Measurements from ENCODE around the gene AKAP6. TPM values are rescaled to one million over a fixed set of nuclear protein-coding genes. Genes with fewer than 3 reads are reported as not detected.

The AKAP6 gene
- total and polyA plus RNA-seq, 4 donors: 0.42 to 3.2 (median 1.7) TPM

GRCh38 chr14:32509632-32510187 lies 180.6 kb downstream of the AKAP6 start (continued):
- TF ChIP-seq, protein P1, sequence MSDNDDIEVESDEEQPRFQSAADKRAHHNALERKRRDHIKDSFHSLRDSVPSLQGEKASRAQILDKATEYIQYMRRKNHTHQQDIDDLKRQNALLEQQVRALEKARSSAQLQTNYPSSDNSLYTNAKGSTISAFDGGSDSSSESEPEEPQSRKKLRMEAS (IDR thresholded peaks at IDR 0.05): no peak

GRCh38 chr14:32510815-32511214 lies 181.7 kb downstream of the AKAP6 start:
- no peak overlapping the region for H3K27ac ChIP-seq (ENCODE audit: low read depth in 1 of 2, low read length in 2 of 2)
- no peaks in the 10 kb centered on the region for H3K27me3 ChIP-seq (ENCODE audit: control insufficient read depth in 4 of 4, insufficient read depth in 4 of 4, low read length in 3 of 4)
- no peak for DNase-seq (ENCODE audit: low spot score)
- no peak for TF ChIP-seq ZBTB33 (IDR thresholded peaks at IDR 0.05)
- no peak for TF ChIP-seq YY1 (IDR thresholded peaks at IDR 0.05)
- TF ChIP-seq JUND (IDR thresholded peaks at IDR 0.05): no peak
- TF ChIP-seq HNF4G (IDR thresholded peaks at IDR 0.05): no peak
- TF ChIP-seq HNF4A (conservative IDR thresholded peaks at IDR 0.05): no peak
- no peak for TF ChIP-seq RAD21 (IDR thresholded peaks at IDR 0.05)
- no peak for TF ChIP-seq FOXA1 (IDR thresholded peaks at IDR 0.05)
- TF ChIP-seq SP1 (IDR thresholded peaks at IDR 0.05): no peak
- TF ChIP-seq EGR1 (IDR thresholded peaks at IDR 0.05; ENCODE audit: low read depth in 2 of 2): no peak
- TF ChIP-seq FOXA2 (IDR thresholded peaks at IDR 0.05): no peak
- TF ChIP-seq, protein P2, sequence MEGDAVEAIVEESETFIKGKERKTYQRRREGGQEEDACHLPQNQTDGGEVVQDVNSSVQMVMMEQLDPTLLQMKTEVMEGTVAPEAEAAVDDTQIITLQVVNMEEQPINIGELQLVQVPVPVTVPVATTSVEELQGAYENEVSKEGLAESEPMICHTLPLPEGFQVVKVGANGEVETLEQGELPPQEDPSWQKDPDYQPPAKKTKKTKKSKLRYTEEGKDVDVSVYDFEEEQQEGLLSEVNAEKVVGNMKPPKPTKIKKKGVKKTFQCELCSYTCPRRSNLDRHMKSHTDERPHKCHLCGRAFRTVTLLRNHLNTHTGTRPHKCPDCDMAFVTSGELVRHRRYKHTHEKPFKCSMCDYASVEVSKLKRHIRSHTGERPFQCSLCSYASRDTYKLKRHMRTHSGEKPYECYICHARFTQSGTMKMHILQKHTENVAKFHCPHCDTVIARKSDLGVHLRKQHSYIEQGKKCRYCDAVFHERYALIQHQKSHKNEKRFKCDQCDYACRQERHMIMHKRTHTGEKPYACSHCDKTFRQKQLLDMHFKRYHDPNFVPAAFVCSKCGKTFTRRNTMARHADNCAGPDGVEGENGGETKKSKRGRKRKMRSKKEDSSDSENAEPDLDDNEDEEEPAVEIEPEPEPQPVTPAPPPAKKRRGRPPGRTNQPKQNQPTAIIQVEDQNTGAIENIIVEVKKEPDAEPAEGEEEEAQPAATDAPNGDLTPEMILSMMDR (IDR thresholded peaks at IDR 0.05; ENCODE audit: low read depth, low read length, missing input control): no peak
- no peak for TF ChIP-seq GABPA (IDR thresholded peaks at IDR 0.05 in 1 of 2, conservative IDR thresholded peaks at IDR 0.05 in 1 of 2)
- TF ChIP-seq NR2F2 (IDR thresholded peaks at IDR 0.05): no peak
- TF ChIP-seq, protein P3, sequence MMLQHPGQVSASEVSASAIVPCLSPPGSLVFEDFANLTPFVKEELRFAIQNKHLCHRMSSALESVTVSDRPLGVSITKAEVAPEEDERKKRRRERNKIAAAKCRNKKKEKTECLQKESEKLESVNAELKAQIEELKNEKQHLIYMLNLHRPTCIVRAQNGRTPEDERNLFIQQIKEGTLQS (IDR thresholded peaks at IDR 0.05): no peak
- no peak for TF ChIP-seq RXRA (IDR thresholded peaks at IDR 0.05)
- TF ChIP-seq, protein P1 (IDR thresholded peaks at IDR 0.05): no peak
- TF ChIP-seq, protein P4, sequence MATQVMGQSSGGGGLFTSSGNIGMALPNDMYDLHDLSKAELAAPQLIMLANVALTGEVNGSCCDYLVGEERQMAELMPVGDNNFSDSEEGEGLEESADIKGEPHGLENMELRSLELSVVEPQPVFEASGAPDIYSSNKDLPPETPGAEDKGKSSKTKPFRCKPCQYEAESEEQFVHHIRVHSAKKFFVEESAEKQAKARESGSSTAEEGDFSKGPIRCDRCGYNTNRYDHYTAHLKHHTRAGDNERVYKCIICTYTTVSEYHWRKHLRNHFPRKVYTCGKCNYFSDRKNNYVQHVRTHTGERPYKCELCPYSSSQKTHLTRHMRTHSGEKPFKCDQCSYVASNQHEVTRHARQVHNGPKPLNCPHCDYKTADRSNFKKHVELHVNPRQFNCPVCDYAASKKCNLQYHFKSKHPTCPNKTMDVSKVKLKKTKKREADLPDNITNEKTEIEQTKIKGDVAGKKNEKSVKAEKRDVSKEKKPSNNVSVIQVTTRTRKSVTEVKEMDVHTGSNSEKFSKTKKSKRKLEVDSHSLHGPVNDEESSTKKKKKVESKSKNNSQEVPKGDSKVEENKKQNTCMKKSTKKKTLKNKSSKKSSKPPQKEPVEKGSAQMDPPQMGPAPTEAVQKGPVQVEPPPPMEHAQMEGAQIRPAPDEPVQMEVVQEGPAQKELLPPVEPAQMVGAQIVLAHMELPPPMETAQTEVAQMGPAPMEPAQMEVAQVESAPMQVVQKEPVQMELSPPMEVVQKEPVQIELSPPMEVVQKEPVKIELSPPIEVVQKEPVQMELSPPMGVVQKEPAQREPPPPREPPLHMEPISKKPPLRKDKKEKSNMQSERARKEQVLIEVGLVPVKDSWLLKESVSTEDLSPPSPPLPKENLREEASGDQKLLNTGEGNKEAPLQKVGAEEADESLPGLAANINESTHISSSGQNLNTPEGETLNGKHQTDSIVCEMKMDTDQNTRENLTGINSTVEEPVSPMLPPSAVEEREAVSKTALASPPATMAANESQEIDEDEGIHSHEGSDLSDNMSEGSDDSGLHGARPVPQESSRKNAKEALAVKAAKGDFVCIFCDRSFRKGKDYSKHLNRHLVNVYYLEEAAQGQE (IDR thresholded peaks at IDR 0.05): no peak
- no peak overlapping the region for H3K9ac ChIP-seq (ENCODE audit: low read depth in 1 of 2, low read length in 2 of 2)
- H3K9me3 ChIP-seq (ENCODE audit: control insufficient read depth in 4 of 4, low read length in 3 of 4): no peaks in the 10 kb centered on the region
- H3K4me3 ChIP-seq (ENCODE audit: low read depth in 1 of 3, low read length in 3 of 3): no peak overlapping the region
- H3K36me3 ChIP-seq (ENCODE audit: control insufficient read depth in 4 of 4, insufficient read depth in 3 of 4, low read depth in 1 of 4, low read length in 3 of 4): no peaks in the 10 kb centered on the region
- peaks cover 0 to 7% (median 2%) of the 10 kb centered on the region in 4 donors for H3K4me1 ChIP-seq (ENCODE audit: control insufficient read depth in 4 of 4, insufficient read depth in 4 of 4, low read length in 3 of 4)
- 73% methylated on average over 3 of the region's 3 CpGs for whole genome bisulfite sequencing
